ENCODE measurements around the gene RAPGEF5. TPM values are rescaled to one million over a fixed set of nuclear protein-coding genes. Genes with fewer than 3 reads are reported as not detected.
A peak's percentile ranks its signal among the peaks of the same experiment; 100 is the strongest.

RAPGEF5 gene
- polyA plus RNA-seq, 1 of the 3 experiments (the other 2 are of a cell fraction): 1.2 TPM

GRCh38 chr7:22140578-22140977 lies 216.4 kb downstream of the RAPGEF5 start:
- Histone ChIP-seq H3K9ac (no peak overlapping the region), H3F3A (replicated peaks; ENCODE audit: insufficient read depth) (no peaks in the 10 kb centered on the region), H3K79me2 (ENCODE audit: insufficient read depth) (no peaks in the 10 kb centered on the region), H3K9me3 (no peaks in the 10 kb centered on the region), H3K4me2 (no peak overlapping the region), H3K27me3 (ENCODE audit: insufficient read depth) (no peaks in the 10 kb centered on the region), H3K4me1 (ENCODE audit: control insufficient read depth in 1 of 2, insufficient read depth in 2 of 2, low read depth in 1 of 2, low read length in 1 of 2) (peaks cover 0 to 18% of the 10 kb centered on the region in 2 experiments; a peak in 2 of 4 replicates), H3K4me3 (ENCODE audit: low read depth in 2 of 2, low read length in 1 of 2) (no peak overlapping the region), H3K27ac (ENCODE audit: low read depth in 2 of 2, low read length in 1 of 2) (peak overlapping the region in 1 of 2 experiments; percentile 62; a peak in 1 of 4 replicates), H3K36me3 (replicated peaks in 1 of 2; ENCODE audit: control insufficient read depth in 1 of 2, insufficient read depth in 2 of 2, low read length in 1 of 2) (peaks cover 0 to 12% of the 10 kb centered on the region in 2 experiments), H2AFZ (ENCODE audit: low read depth) (no peak overlapping the region), H4K20me1 (ENCODE audit: insufficient read depth) (no peaks in the 10 kb centered on the region), H3K9me2 (no peaks in the 10 kb centered on the region)
- 73% methylated on average over 4 of the region's 4 CpGs for WGBS (ENCODE audit: low lambda C conversion rate)
- TF ChIP-seq PBX3 (IDR thresholded peaks at IDR 0.05) (peak; percentile 7; the same call in 1 of the 2 replicates), JUND (IDR thresholded peaks at IDR 0.05) (no peak)
- POLR2A ChIA-PET: no interaction called here
- DNase-seq: no peak
- CTCF ChIA-PET: interaction anchor here (0.6 to 2.9 kb wide), 4 partner anchors 30 to 203 kb away, joined by 3 to 20 read pairs (median 4); no protein-coding TSS in a partner anchor

GRCh38 chr7:22138886-22139285 lies 218.1 kb downstream of the RAPGEF5 start:
- POLR2A ChIA-PET: no interaction called here
- Histone ChIP-seq H3K27ac (ENCODE audit: low read depth in 2 of 2, low read length in 1 of 2) (no peak overlapping the region), H3K4me3 (ENCODE audit: low read depth in 2 of 2, low read length in 1 of 2) (no peak overlapping the region), H3F3A (replicated peaks; ENCODE audit: insufficient read depth) (no peaks in the 10 kb centered on the region), H3K4me1 (ENCODE audit: control insufficient read depth in 1 of 2, insufficient read depth in 2 of 2, low read depth in 1 of 2, low read length in 1 of 2) (peaks cover 0 to 18% of the 10 kb centered on the region in 2 experiments; a peak in 2 of 4 replicates), H3K79me2 (ENCODE audit: insufficient read depth) (no peaks in the 10 kb centered on the region), H3K4me2 (no peak overlapping the region), H2AFZ (ENCODE audit: low read depth) (no peak overlapping the region), H3K27me3 (ENCODE audit: insufficient read depth) (no peaks in the 10 kb centered on the region), H3K9me3 (no peaks in the 10 kb centered on the region), H3K9ac (no peak overlapping the region), H3K9me2 (no peaks in the 10 kb centered on the region), H4K20me1 (ENCODE audit: insufficient read depth) (no peaks in the 10 kb centered on the region), H3K36me3 (replicated peaks in 1 of 2; ENCODE audit: control insufficient read depth in 1 of 2, insufficient read depth in 2 of 2, low read length in 1 of 2) (peaks cover 0 to 16% of the 10 kb centered on the region in 2 experiments)
- no peak for DNase-seq
- no peak for TF ChIP-seq RXRA (IDR thresholded peaks at IDR 0.05; ENCODE audit: borderline replicate concordance, low read depth)
- TF ChIP-seq ELF1 (IDR thresholded peaks at IDR 0.05): no peak
- CTCF ChIA-PET: interaction anchor here (0.7 to 1.3 kb wide), 3 partner anchors 40 to 78 kb away, joined by 3 to 4 read pairs (median 3); no protein-coding TSS in a partner anchor
- WGBS (ENCODE audit: low lambda C conversion rate): 82% methylated on average over 5 of the region's 5 CpGs

- H3K27ac ChIP-seq (ENCODE audit: low read depth in 2 of 2, low read length in 1 of 2): no peak overlapping the region
- H3K9ac ChIP-seq: no peak overlapping the region
- TF ChIP-seq YY1 (IDR thresholded peaks at IDR 0.05; ENCODE audit: low read depth) (no peak), RXRA (IDR thresholded peaks at IDR 0.05; ENCODE audit: borderline replicate concordance, low read depth) (no peak), JUND (IDR thresholded peaks at IDR 0.05) (no peak)
- no peak overlapping the region for H2AFZ ChIP-seq (ENCODE audit: low read depth)
- H3F3A ChIP-seq (replicated peaks; ENCODE audit: insufficient read depth): no peaks in the 10 kb centered on the region
- H3K79me2 ChIP-seq (ENCODE audit: insufficient read depth): no peaks in the 10 kb centered on the region
- peaks cover 0 to 16% of the 10 kb centered on the region in 2 experiments for H3K36me3 ChIP-seq (replicated peaks in 1 of 2; ENCODE audit: control insufficient read depth in 1 of 2, insufficient read depth in 2 of 2, low read length in 1 of 2)
- no peaks in the 10 kb centered on the region for H3K9me3 ChIP-seq
- no peaks in the 10 kb centered on the region for H3K27me3 ChIP-seq (ENCODE audit: insufficient read depth)
- no peak overlapping the region for H3K4me3 ChIP-seq (ENCODE audit: low read depth in 2 of 2, low read length in 1 of 2)
- ChIA-PET CTCF (interaction anchor here (0.7 to 1.8 kb wide), 3 partner anchors 27 to 61 kb away, joined by 3 to 8 read pairs (median 4); no protein-coding TSS in a partner anchor), POLR2A (no interaction called here)
- H3K9me2 ChIP-seq: no peaks in the 10 kb centered on the region
- no peak overlapping the region for H3K4me2 ChIP-seq
- peaks cover 0 to 18% of the 10 kb centered on the region in 2 experiments; a peak in 2 of 4 replicates for H3K4me1 ChIP-seq (ENCODE audit: control insufficient read depth in 1 of 2, insufficient read depth in 2 of 2, low read depth in 1 of 2, low read length in 1 of 2)
- DNase-seq: no peak
- no peaks in the 10 kb centered on the region for H4K20me1 ChIP-seq (ENCODE audit: insufficient read depth)
- WGBS (ENCODE audit: low lambda C conversion rate): 77% methylated on average over 5 of the region's 5 CpGs
These were observed 218.8 kb downstream of the RAPGEF5 start for GRCh38 chr7:22138106-22138505.
